GM13977 (cell line): ENCODE data around the gene LDLRAD4.

ENCODE experiments used
- DNase-seq: peaks from one replicate; pipeline ENCODE4 v3.0.0; 2012; ENCODE audit warnings: low spot score
- in situ Hi-C: fragments of 300-500 bp; cut with MboI; formaldehyde crosslinking; loops from one replicate; pipeline ENCODE4 v1.12.0; 2022; ENCODE audit warnings: low sequenced_read_pairs, low pct_unique_long_range_greater_than_20kb, mixed read lengths, inconsistent platforms; ENCODE audit not compliant: unreplicated experiment
- TF ChIP-seq, protein P1 (sequence below): IDR thresholded peaks from 2 replicates; pipeline ENCODE4 v1.5.1; 2012; ENCODE audit warnings: mild to moderate bottlenecking, control low read depth; ENCODE audit not compliant: insufficient read depth; ENCODE audit errors: extremely low read depth, missing control alignments

Gene LDLRAD4

DNA sequence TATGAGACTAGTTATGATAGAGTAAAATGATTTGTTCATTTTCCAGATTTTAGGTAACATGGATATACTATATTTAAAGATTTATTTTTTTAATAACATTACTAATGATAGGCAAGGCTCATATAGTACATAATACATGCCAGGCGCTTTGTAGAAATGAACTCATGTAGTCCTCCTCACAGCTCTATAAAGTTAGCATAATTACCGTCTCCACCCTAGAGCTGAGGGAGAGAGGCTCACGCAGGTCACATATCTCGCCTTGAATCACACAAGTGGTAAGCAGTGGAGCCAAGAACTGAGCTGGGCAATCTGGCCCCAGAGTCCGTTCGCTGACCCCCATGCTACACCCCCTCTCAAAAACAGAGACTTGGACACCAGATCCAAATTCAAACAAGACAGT is 285.3 kb downstream of the LDLRAD4 start:
- in situ Hi-C loops, result no loop called here

GRCh38 chr18:13505780-13506345 is 287.3 kb downstream of the LDLRAD4 start:
- no peak for DNase-seq
- TF ChIP-seq, protein P1, sequence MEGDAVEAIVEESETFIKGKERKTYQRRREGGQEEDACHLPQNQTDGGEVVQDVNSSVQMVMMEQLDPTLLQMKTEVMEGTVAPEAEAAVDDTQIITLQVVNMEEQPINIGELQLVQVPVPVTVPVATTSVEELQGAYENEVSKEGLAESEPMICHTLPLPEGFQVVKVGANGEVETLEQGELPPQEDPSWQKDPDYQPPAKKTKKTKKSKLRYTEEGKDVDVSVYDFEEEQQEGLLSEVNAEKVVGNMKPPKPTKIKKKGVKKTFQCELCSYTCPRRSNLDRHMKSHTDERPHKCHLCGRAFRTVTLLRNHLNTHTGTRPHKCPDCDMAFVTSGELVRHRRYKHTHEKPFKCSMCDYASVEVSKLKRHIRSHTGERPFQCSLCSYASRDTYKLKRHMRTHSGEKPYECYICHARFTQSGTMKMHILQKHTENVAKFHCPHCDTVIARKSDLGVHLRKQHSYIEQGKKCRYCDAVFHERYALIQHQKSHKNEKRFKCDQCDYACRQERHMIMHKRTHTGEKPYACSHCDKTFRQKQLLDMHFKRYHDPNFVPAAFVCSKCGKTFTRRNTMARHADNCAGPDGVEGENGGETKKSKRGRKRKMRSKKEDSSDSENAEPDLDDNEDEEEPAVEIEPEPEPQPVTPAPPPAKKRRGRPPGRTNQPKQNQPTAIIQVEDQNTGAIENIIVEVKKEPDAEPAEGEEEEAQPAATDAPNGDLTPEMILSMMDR, result no peak
- in situ Hi-C loops, result no loop called here

More for the DNA sequence above, 285.3 kb downstream of the LDLRAD4 start:
- TF ChIP-seq, protein P1, result no peak
- DNase-seq, result no peak

DNA sequence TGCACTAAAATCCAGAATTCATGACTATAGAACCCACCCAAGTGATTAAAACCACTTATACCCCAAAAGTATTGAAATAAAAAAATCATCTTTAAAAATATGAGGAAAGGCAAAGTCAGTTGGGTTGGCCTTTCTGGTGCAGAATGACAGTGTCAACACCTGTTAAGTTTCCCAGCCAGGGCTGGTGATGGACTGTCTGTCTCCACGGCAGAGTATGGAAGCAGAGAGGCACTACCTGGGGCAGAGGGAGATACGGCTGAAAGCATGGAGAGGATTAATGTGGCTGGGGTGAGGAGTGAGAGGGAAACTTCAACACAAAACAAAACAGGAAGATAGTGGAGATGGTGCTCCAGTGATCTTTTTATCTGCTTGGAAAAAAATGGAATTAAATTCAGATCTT is 292.0 kb downstream of the LDLRAD4 start:
- DNase-seq, result no peak
- in situ Hi-C loops, result no loop called here
- TF ChIP-seq, protein P1, result no peak

DNA sequence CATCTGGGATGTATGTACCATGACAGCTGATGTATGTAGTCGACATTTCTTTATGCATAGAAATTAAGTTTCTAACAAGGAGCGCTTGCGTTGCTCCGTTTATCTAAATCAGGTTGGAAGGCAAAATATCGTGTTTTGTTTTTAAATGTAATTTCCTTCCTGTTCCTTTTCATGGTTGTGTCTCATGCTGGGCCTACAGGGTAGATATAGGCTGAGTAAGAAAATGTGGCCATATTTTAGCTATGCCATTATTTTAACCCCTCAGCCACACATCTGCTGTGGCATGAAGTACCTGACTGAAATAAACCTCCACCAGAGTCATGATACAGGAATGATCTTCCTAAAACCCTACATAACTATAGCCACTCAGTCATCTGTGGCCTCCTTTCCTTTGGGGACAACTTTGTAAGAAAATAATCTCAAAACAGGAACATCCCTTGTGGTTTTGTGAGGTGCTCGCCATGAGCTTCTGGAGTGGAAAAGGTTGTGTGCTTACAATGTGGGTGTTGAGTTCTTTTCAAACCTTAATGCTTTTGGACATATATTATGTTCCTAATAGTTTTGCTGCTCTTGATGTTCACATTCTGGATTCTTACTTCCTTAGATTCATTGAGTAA is 293.5 kb downstream of the LDLRAD4 start:
- DNase-seq, result no peak
- in situ Hi-C loops, result no loop called here
- TF ChIP-seq, protein P1, result no peak

GRCh38 chr18:13513021-13513420 is 294.5 kb downstream of the LDLRAD4 start:
- TF ChIP-seq, protein P1, result no peak
- in situ Hi-C loops, result no loop called here
- no peak for DNase-seq

GRCh38 chr18:13513481-13513880 is 294.9 kb downstream of the LDLRAD4 start:
- TF ChIP-seq, protein P1, result no peak

GRCh38 chr18:13514558-13514957 is 296.0 kb downstream of the LDLRAD4 start:
- TF ChIP-seq, protein P1, result no peak
- no peak for DNase-seq
- in situ Hi-C loops, result no loop called here

More at GRCh38 chr18:13513481-13513880, 294.9 kb downstream of the LDLRAD4 start:
- in situ Hi-C loops, result no loop called here
- DNase-seq, result no peak
